EH (cell line): ENCODE measurements around the gene SPPL2C.

Experiments used
- DNase-seq: peaks from one replicate; pipeline ENCODE4 v3.0.0-alpha.2; 2015; ENCODE audit warnings: low read depth

Gene SPPL2C

GRCh38 chr17:45877467-45877866 is 32.8 kb downstream of the SPPL2C start:
- DNase-seq: no peak

- DNase-seq: no peak
These were observed 38.4 kb downstream of the SPPL2C start for GRCh38 chr17:45883063-45883462.

DNA sequence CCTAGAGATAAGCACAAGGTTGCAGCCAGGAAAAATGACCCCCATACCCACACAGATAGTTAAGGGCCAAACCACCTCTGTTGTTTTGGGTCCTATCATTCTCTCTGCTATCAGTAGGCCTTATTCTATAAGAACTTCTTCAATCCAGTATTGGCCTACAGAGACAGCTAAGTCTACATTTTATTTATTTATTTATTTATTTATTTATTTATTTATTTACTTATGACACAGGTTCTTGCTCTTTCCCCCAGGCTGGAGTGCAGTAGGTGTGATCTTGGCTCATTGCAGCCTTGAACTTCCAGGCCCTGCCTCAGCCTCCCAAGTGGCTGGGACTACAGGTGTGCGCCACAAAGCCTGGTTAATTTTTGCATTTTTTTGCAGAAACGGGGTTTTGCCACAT is 42.2 kb downstream of the SPPL2C start:
- DNase-seq: no peak

- DNase-seq: no peak
These were observed 43.7 kb downstream of the SPPL2C start for GRCh38 chr17:45888392-45888791.

DNA sequence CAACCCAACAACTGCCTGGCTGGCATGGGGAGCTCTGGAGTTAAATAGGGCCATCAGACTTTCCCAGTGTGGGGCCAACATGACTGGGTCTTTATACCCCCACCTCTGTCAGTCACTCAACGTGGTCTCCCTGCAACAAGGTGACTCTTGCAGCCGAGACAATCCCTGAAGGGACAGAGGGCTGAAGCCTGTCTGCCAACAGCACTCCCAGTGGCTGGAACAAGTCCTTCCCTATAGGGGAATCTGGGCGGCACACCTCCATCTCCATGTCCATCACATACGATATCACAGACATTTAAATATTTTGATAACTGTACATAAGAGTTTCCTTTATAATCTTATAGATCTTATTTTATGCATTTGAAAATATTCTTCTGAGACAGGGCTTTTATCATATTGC is 44.9 kb downstream of the SPPL2C start:
- no peak for DNase-seq

GRCh38 chr17:45893725-45894021 is 49.0 kb downstream of the SPPL2C start:
- no peak for DNase-seq

DNA sequence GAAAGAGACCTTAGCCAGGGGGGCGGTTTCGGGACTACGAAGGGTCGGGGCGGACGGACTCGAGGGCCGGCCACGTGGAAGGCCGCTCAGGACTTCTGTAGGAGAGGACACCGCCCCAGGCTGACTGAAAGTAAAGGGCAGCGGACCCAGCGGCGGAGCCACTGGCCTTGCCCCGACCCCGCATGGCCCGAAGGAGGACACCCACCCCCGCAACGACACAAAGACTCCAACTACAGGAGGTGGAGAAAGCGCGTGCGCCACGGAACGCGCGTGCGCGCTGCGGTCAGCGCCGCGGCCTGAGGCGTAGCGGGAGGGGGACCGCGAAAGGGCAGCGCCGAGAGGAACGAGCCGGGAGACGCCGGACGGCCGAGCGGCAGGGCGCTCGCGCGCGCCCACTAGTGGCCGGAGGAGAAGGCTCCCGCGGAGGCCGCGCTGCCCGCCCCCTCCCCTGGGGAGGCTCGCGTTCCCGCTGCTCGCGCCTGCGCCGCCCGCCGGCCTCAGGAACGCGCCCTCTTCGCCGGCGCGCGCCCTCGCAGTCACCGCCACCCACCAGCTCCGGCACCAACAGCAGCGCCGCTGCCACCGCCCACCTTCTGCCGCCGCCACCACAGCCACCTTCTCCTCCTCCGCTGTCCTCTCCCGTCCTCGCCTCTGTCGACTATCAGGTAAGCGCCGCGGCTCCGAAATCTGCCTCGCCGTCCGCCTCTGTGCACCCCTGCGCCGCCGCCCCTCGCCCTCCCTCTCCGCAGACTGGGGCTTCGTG is 49.5 kb downstream of the SPPL2C start, which contains the start of gene MAPT:
MAPT (plus strand) TSS at position 533 of the 763 bp plus-strand sequence. CDS start 67,784 bp downstream, outside the sequence.
- peak; percentile 89 for DNase-seq

GRCh38 chr17:45895304-45895968 is 50.8 kb downstream of the SPPL2C start:
- no peak for DNase-seq

- no peak for DNase-seq
These were observed 51.5 kb downstream of the SPPL2C start for GRCh38 chr17:45895969-45896785.
